ENCODE data around the gene NRDE2. TPM values are rescaled to one million over a fixed set of nuclear protein-coding genes. Genes with fewer than 3 reads are reported as not detected.

NRDE2 gene
- total and polyA plus RNA-seq, 4 donors = 5.6 to 20.0 (median 13.7) TPM

DNA sequence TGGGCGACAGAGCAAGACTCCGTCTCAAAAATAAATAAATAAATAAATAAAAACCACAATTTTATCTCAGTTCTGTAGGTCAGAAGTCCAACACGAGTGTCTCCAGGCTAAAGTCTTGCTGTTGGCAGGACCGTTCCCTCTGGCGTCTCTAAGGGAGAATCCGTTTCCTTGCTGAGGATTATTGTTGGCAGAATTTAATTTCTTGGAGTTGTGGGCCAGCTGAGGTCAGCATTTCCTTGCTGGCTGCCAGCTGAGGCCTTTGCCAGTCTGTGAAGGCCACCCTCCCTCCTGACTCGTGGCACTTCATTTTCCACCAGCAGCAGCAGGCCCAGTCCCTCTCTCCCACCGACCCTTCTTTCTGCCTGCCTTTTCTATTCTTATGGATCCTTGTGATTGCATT is 58.2 kb downstream of the NRDE2 start (continued):
- no peak for TF ChIP-seq MAX (IDR thresholded peaks at IDR 0.05)
- TF ChIP-seq RAD21 (IDR thresholded peaks at IDR 0.05) = no peak
- TF ChIP-seq, protein P1, sequence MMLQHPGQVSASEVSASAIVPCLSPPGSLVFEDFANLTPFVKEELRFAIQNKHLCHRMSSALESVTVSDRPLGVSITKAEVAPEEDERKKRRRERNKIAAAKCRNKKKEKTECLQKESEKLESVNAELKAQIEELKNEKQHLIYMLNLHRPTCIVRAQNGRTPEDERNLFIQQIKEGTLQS (IDR thresholded peaks at IDR 0.05) = no peak

DNA sequence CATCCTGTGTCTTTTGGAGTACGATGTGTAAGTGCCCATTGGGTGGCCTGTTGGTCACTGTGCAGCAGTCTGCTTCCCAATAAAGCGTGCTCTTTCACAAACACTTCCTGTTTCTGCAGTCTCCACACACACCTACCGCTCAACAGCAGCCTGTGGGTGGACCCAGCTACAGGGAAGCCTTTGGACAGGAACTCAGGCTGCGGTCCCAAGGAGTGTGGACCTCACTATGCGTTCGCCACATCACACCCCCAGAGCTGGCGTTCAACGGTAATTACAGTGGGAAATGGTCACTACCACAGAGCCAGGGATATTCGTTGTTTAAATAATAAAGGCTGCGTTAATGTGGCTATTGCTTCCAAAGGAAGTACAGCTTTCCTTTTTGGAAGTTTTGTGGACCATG is 59.2 kb downstream of the NRDE2 start:
- TF ChIP-seq, protein P1 (IDR thresholded peaks at IDR 0.05) = no peak
- Histone ChIP-seq H3K27ac (ENCODE audit: low read depth in 1 of 2, low read length in 2 of 2) (no peak overlapping the region), H3K4me1 (ENCODE audit: control insufficient read depth in 4 of 4, insufficient read depth in 4 of 4, low read length in 3 of 4) (no peaks in the 10 kb centered on the region), H3K36me3 (ENCODE audit: control insufficient read depth in 4 of 4, insufficient read depth in 3 of 4, low read depth in 1 of 4, low read length in 3 of 4) (peaks cover 13 to 60% (median 44%) of the 10 kb centered on the region in 4 donors), H3K27me3 (ENCODE audit: control insufficient read depth in 4 of 4, insufficient read depth in 4 of 4, low read length in 3 of 4) (no peaks in the 10 kb centered on the region), H3K9me3 (ENCODE audit: control insufficient read depth in 4 of 4, low read length in 3 of 4) (no peaks in the 10 kb centered on the region), H3K4me3 (ENCODE audit: low read depth in 1 of 3, low read length in 3 of 3) (no peak overlapping the region), H3K9ac (ENCODE audit: low read depth in 1 of 2, low read length in 2 of 2) (no peak overlapping the region)
- 90% methylated on average over 10 of the region's 10 CpGs for WGBS
- DNase-seq (ENCODE audit: low spot score) = no peak

DNA sequence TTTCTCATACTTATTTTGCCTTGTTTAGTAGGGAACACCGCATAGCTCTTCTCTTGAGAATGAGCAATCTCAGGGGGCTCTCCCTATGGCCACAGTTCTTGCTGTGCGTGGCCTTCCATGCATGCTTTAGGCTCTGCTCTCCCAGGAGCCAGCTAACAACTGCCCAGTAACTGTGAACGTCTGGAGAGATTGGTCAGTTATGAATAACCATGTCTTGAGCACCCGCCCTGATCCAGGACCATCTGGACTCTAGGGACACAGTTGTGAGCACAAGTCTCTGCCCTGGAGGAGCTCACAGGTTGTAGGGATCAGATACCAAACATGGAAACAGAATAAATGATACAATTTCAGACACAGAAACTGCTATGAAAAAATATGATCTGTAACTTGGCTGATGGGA is 63.3 kb downstream of the NRDE2 start:
- no peak for DNase-seq (ENCODE audit: low spot score)
- peaks cover 21 to 79% (median 71%) of the 10 kb centered on the region in 4 donors for H3K36me3 ChIP-seq (ENCODE audit: control insufficient read depth in 4 of 4, insufficient read depth in 3 of 4, low read depth in 1 of 4, low read length in 3 of 4)
- no peak for TF ChIP-seq HNF4G (IDR thresholded peaks at IDR 0.05)
- no peak for TF ChIP-seq RXRA (IDR thresholded peaks at IDR 0.05)
- no peak for TF ChIP-seq GABPA (IDR thresholded peaks at IDR 0.05 in 1 of 2, conservative IDR thresholded peaks at IDR 0.05 in 1 of 2)
- no peak for TF ChIP-seq YY1 (IDR thresholded peaks at IDR 0.05)
- no peak for TF ChIP-seq TAF1 (conservative IDR thresholded peaks at IDR 0.05)
- no peak for TF ChIP-seq JUND (IDR thresholded peaks at IDR 0.05)
- H3K9me3 ChIP-seq (ENCODE audit: control insufficient read depth in 4 of 4, low read length in 3 of 4) = no peaks in the 10 kb centered on the region
- 96% methylated on average over 4 of the region's 4 CpGs for WGBS
- no peak overlapping the region for H3K4me3 ChIP-seq (ENCODE audit: low read depth in 1 of 3, low read length in 3 of 3)
- no peaks in the 10 kb centered on the region for H3K27me3 ChIP-seq (ENCODE audit: control insufficient read depth in 4 of 4, insufficient read depth in 4 of 4, low read length in 3 of 4)
- H3K4me1 ChIP-seq (ENCODE audit: control insufficient read depth in 4 of 4, insufficient read depth in 4 of 4, low read length in 3 of 4) = no peaks in the 10 kb centered on the region
- no peak overlapping the region for H3K9ac ChIP-seq (ENCODE audit: low read depth in 1 of 2, low read length in 2 of 2)
- no peak overlapping the region for H3K27ac ChIP-seq (ENCODE audit: low read depth in 1 of 2, low read length in 2 of 2)

- no peak overlapping the region for H3K9ac ChIP-seq (ENCODE audit: low read depth in 1 of 2, low read length in 2 of 2)
- 96% methylated on average over 9 of the region's 9 CpGs for WGBS
- no peak for TF ChIP-seq RAD21 (IDR thresholded peaks at IDR 0.05)
- TF ChIP-seq TAF1 (conservative IDR thresholded peaks at IDR 0.05) = no peak
- no peak for TF ChIP-seq YY1 (IDR thresholded peaks at IDR 0.05)
- TF ChIP-seq, protein P2, sequence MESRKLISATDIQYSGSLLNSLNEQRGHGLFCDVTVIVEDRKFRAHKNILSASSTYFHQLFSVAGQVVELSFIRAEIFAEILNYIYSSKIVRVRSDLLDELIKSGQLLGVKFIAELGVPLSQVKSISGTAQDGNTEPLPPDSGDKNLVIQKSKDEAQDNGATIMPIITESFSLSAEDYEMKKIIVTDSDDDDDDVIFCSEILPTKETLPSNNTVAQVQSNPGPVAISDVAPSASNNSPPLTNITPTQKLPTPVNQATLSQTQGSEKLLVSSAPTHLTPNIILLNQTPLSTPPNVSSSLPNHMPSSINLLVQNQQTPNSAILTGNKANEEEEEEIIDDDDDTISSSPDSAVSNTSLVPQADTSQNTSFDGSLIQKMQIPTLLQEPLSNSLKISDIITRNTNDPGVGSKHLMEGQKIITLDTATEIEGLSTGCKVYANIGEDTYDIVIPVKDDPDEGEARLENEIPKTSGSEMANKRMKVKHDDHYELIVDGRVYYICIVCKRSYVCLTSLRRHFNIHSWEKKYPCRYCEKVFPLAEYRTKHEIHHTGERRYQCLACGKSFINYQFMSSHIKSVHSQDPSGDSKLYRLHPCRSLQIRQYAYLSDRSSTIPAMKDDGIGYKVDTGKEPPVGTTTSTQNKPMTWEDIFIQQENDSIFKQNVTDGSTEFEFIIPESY (IDR thresholded peaks at IDR 0.05) = no peak
- no peak for TF ChIP-seq MAX (IDR thresholded peaks at IDR 0.05)
- TF ChIP-seq, protein P3, sequence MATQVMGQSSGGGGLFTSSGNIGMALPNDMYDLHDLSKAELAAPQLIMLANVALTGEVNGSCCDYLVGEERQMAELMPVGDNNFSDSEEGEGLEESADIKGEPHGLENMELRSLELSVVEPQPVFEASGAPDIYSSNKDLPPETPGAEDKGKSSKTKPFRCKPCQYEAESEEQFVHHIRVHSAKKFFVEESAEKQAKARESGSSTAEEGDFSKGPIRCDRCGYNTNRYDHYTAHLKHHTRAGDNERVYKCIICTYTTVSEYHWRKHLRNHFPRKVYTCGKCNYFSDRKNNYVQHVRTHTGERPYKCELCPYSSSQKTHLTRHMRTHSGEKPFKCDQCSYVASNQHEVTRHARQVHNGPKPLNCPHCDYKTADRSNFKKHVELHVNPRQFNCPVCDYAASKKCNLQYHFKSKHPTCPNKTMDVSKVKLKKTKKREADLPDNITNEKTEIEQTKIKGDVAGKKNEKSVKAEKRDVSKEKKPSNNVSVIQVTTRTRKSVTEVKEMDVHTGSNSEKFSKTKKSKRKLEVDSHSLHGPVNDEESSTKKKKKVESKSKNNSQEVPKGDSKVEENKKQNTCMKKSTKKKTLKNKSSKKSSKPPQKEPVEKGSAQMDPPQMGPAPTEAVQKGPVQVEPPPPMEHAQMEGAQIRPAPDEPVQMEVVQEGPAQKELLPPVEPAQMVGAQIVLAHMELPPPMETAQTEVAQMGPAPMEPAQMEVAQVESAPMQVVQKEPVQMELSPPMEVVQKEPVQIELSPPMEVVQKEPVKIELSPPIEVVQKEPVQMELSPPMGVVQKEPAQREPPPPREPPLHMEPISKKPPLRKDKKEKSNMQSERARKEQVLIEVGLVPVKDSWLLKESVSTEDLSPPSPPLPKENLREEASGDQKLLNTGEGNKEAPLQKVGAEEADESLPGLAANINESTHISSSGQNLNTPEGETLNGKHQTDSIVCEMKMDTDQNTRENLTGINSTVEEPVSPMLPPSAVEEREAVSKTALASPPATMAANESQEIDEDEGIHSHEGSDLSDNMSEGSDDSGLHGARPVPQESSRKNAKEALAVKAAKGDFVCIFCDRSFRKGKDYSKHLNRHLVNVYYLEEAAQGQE (IDR thresholded peaks at IDR 0.05) = no peak
- no peak for TF ChIP-seq RXRA (IDR thresholded peaks at IDR 0.05)
- no peak for TF ChIP-seq HNF4A (conservative IDR thresholded peaks at IDR 0.05)
- no peak for TF ChIP-seq SP1 (IDR thresholded peaks at IDR 0.05)
- no peak for TF ChIP-seq FOXA1 (IDR thresholded peaks at IDR 0.05)
- no peak for TF ChIP-seq GABPA (IDR thresholded peaks at IDR 0.05 in 1 of 2, conservative IDR thresholded peaks at IDR 0.05 in 1 of 2)
- no peak overlapping the region for H3K4me3 ChIP-seq (ENCODE audit: low read depth in 1 of 3, low read length in 3 of 3)
- H3K4me1 ChIP-seq (ENCODE audit: control insufficient read depth in 4 of 4, insufficient read depth in 4 of 4, low read length in 3 of 4) = no peaks in the 10 kb centered on the region
- DNase-seq (ENCODE audit: low spot score) = no peak
- no peak overlapping the region for H3K27ac ChIP-seq (ENCODE audit: low read depth in 1 of 2, low read length in 2 of 2)
- peaks cover 22 to 79% (median 68%) of the 10 kb centered on the region in 4 donors for H3K36me3 ChIP-seq (ENCODE audit: control insufficient read depth in 4 of 4, insufficient read depth in 3 of 4, low read depth in 1 of 4, low read length in 3 of 4)
- no peaks in the 10 kb centered on the region for H3K27me3 ChIP-seq (ENCODE audit: control insufficient read depth in 4 of 4, insufficient read depth in 4 of 4, low read length in 3 of 4)
- H3K9me3 ChIP-seq (ENCODE audit: control insufficient read depth in 4 of 4, low read length in 3 of 4) = no peaks in the 10 kb centered on the region
Measured at GRCh38 chr14:90266441-90267154, 65.1 kb downstream of the NRDE2 start.
